Hepatocyte (in vitro differentiated cells): ENCODE results near the gene HSPA14.
"Not testable (repeated sequence)": the region's sequence is repeated elsewhere in the genome, so short reads cannot be mapped to it uniquely, and the experiment has no call there.

Experiments used
- EZH2 ChIP-seq: fragments of 200-600 bp; sonication (generic); IDR thresholded peaks from 2 replicates; pipeline ENCODE4 v1.6.1; 2016; ENCODE audit warnings: antibody characterized with exemption, mild to moderate bottlenecking, borderline replicate concordance
- EZH2phosphoT487 ChIP-seq: fragments of 200-600 bp; sonication (generic); IDR thresholded peaks from one replicate; pipeline ENCODE4 v1.6.1; 2018; ENCODE audit warnings: antibody characterized with exemption, mild to moderate bottlenecking, low read depth, moderate library complexity; ENCODE audit not compliant: unreplicated experiment, severe bottlenecking
- TF ChIP-seq, protein P1 (sequence below): fragments of 200-600 bp; sonication (generic); IDR thresholded peaks from 2 replicates; pipeline ENCODE4 v1.5.1; 2016; ENCODE audit warnings: antibody characterized with exemption, mild to moderate bottlenecking; ENCODE audit not compliant: poor library complexity

DNA sequence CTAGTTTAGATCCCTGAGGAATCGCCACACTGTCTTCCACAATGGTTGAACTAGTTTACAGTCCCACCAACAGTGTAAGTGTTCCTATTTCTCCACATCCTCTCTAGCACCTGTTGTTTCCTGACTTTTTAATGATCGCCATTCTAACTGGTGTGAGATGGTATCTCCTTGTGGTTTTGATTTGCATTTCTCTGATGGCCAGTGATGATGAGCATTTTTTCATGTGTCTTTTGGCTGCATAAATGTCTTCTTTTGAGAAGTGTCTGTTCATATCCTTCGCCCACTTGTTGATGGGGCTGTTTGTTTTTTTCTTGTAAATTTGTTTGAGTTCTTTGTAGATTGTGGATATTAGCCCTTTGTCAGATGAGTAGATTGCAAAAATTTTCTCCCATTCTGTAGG lies 26.8 kb downstream of the HSPA14 start:
- TF ChIP-seq, protein P1, sequence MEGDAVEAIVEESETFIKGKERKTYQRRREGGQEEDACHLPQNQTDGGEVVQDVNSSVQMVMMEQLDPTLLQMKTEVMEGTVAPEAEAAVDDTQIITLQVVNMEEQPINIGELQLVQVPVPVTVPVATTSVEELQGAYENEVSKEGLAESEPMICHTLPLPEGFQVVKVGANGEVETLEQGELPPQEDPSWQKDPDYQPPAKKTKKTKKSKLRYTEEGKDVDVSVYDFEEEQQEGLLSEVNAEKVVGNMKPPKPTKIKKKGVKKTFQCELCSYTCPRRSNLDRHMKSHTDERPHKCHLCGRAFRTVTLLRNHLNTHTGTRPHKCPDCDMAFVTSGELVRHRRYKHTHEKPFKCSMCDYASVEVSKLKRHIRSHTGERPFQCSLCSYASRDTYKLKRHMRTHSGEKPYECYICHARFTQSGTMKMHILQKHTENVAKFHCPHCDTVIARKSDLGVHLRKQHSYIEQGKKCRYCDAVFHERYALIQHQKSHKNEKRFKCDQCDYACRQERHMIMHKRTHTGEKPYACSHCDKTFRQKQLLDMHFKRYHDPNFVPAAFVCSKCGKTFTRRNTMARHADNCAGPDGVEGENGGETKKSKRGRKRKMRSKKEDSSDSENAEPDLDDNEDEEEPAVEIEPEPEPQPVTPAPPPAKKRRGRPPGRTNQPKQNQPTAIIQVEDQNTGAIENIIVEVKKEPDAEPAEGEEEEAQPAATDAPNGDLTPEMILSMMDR: not testable (repeated sequence)
- not testable (repeated sequence) for TF ChIP-seq EZH2, EZH2phosphoT487
